Gastroesophageal sphincter (tissue), 4 donors: ENCODE data around the gene HLA-DOA. TPM values are rescaled to one million over a fixed set of nuclear protein-coding genes. Genes with fewer than 3 reads are reported as not detected.

Source experiments
- ATAC-seq: fragments of 150-250 bp; one replicate; pipeline ENCODE4 v1.9.1; 2016; ENCODE audit warnings: mild to moderate bottlenecking, moderate library complexity
- H3K27ac ChIP-seq, 4 donors: fragments of 200-600 bp; sonication (generic) in 3 of 4; 1 replicate in 3 of 4; 2 replicates in 1 of 4; pipeline ENCODE4 v1.5.1; 2016 to 2019
- H3K27me3 ChIP-seq: fragments of 200-600 bp; sonication (generic); one replicate; pipeline ENCODE4 v1.5.1; 2019
- H3K36me3 ChIP-seq, 2 donors: fragments of 200-600 bp; sonication (generic); one replicate each; pipeline ENCODE4 v1.5.1; 2019; ENCODE audit warnings: control low read depth in 1 of 2
- H3K4me1 ChIP-seq, 3 donors: fragments of 200-600 bp; sonication (generic); 1 replicate in 2 of 3; 2 replicates in 1 of 3; pipeline ENCODE4 v1.5.1; 2016 to 2019; ENCODE audit warnings: control low read depth in 2 of 3
- H3K4me3 ChIP-seq, 2 donors: fragments of 200-600 bp; sonication (generic); one replicate each; pipeline ENCODE4 v1.5.1; 2019; ENCODE audit warnings: mild to moderate bottlenecking in 1 of 2, moderate library complexity in 1 of 2
- H3K9me3 ChIP-seq, 3 donors: fragments of 200-600 bp; sonication (generic); one replicate each; pipeline ENCODE4 v1.5.1; 2017 to 2019; ENCODE audit warnings: control low read depth in 2 of 3
- CTCF ChIP-seq, 4 experiments: fragments of 200-600 bp in 2 of 4; fragments of 450-650 bp in 2 of 4; sonication (generic) in 1 of 4; IDR thresholded peaks; one replicate each; pipeline ENCODE4 v1.5.1; 2017 to 2019; ENCODE audit warnings: antibody characterized with exemption in 4 of 4, mild to moderate bottlenecking in 2 of 4, moderate library complexity in 2 of 4
- EP300 ChIP-seq: sonication (generic); formaldehyde crosslinking; IDR thresholded peaks from one replicate; pipeline ENCODE4 v1.6.1; 2017; ENCODE audit warnings: antibody characterized with exemption, mild to moderate bottlenecking
- POLR2A ChIP-seq, 2 donors: fragments of 450-650 bp; IDR thresholded peaks; one replicate each; pipeline ENCODE4 v1.6.1; 2017; ENCODE audit warnings: antibody characterized with exemption in 2 of 2, mild to moderate bottlenecking in 2 of 2, moderate library complexity in 1 of 2
- POLR2AphosphoS5 ChIP-seq: sonication (generic); formaldehyde crosslinking; IDR thresholded peaks from one replicate; pipeline ENCODE4 v1.6.1; 2017; ENCODE audit warnings: antibody characterized with exemption
- WGBS, 2 donors: methylation state at CpG; one replicate each; pipeline ENCODE4 v1.1.5; 2018; ENCODE audit warnings: low coverage in 1 of 2; 5-methylcytosine and 5-hydroxymethylcytosine counted together
- total RNA-seq, 4 donors: library from RNA; depleted of rRNA; stranded (reverse); fragments of >200 nt; gene quantifications; one replicate each; pipeline ENCODE4 v1.1.0, GENCODE V29; 2016

The HLA-DOA gene
- total RNA-seq, 4 donors from 2014 or later, result 1.1 to 4.4 (median 1.8) TPM

DNA sequence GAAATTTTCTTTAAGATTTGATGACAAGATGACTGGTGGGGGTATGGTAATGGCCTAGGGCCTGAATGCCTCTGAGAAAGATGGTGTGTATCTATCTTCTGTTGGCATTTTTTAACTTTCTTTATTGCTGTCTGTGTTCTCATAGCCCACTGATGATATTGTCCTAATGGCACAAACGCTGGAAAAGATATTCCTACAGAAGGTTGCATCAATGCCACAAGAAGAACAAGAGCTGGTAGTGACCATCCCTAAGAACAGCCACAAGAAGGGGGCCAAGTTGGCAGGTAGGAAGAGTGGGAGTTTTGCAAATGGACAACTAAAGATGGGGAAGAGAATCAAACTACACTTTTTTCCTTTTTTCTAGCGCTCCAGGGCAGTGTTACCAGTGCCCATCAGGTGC is 33.5 kb downstream of the HLA-DOA start:
- Histone ChIP-seq H3K36me3 (peaks cover 7 to 80% of the 10 kb centered on the region in 2 donors), H3K9me3 (no peaks in the 10 kb centered on the region), H3K27me3 (no peaks in the 10 kb centered on the region), H3K4me3 (no peak overlapping the region), H3K27ac (no peak overlapping the region), H3K4me1 (peaks cover 0 to 72% (median 16%) of the 10 kb centered on the region in 3 donors)
- ATAC-seq, result no peak
- no peak for TF ChIP-seq POLR2AphosphoS5
- TF ChIP-seq EP300, result no peak
- no peak for TF ChIP-seq CTCF (IDR thresholded peaks at IDR 0.05)
- no peak for TF ChIP-seq POLR2A (IDR thresholded peaks at IDR 0.05)
- 49 to 86% methylated on average over 1 to 2 of the region's 2 CpGs for WGBS, 2 donors

GRCh38 chr6:32974541-32975308 is 34.7 kb downstream of the HLA-DOA start:
- Histone ChIP-seq H3K4me1 (peaks cover 0 to 60% (median 16%) of the 10 kb centered on the region in 3 donors), H3K9me3 (no peaks in the 10 kb centered on the region), H3K36me3 (peaks cover 7 to 68% of the 10 kb centered on the region in 2 donors), H3K27ac (peak overlapping the region in 3 of 4 donors; percentile 25 to 99 (median 98)), H3K4me3 (peak overlapping the region; percentile 91 to 97), H3K27me3 (no peaks in the 10 kb centered on the region)
- 0 to 4% methylated on average over 6 to 7 of the region's 14 CpGs for WGBS, 2 donors
- no peak for TF ChIP-seq CTCF (IDR thresholded peaks at IDR 0.05)
- no peak for TF ChIP-seq POLR2AphosphoS5
- TF ChIP-seq EP300, result no peak
- no peak for TF ChIP-seq POLR2A (IDR thresholded peaks at IDR 0.05)
- no peak for ATAC-seq

GRCh38 chr6:32974016-32974333 is 35.4 kb downstream of the HLA-DOA start:
- Histone ChIP-seq H3K9me3 (no peaks in the 10 kb centered on the region), H3K27ac (peak overlapping the region in 3 of 4 donors; percentile 98 to 100 (median 99)), H3K27me3 (no peaks in the 10 kb centered on the region), H3K4me1 (peaks cover 0 to 53% (median 16%) of the 10 kb centered on the region in 3 donors), H3K4me3 (peak overlapping the region; percentile 91 to 97), H3K36me3 (peaks cover 4 to 61% of the 10 kb centered on the region in 2 donors)
- ATAC-seq, result no peak
- 3 to 4% methylated on average over 3 to 4 of the region's 4 CpGs for WGBS, 2 donors
- TF ChIP-seq CTCF (IDR thresholded peaks at IDR 0.05) (no peak), EP300 (no peak), POLR2AphosphoS5 (no peak), POLR2A (IDR thresholded peaks at IDR 0.05) (no peak)

GRCh38 chr6:32973144-32974015 is 36.0 kb downstream of the HLA-DOA start:
- Histone ChIP-seq H3K36me3 (peaks cover 4 to 55% of the 10 kb centered on the region in 2 donors), H3K27ac (peak overlapping the region in 3 of 4 donors; percentile 98 to 100 (median 99)), H3K4me3 (peak overlapping the region; percentile 91 to 97), H3K9me3 (no peaks in the 10 kb centered on the region), H3K27me3 (no peaks in the 10 kb centered on the region), H3K4me1 (peaks cover 0 to 49% (median 16%) of the 10 kb centered on the region in 3 donors)
- TF ChIP-seq CTCF (IDR thresholded peaks at IDR 0.05) (no peak), POLR2A (IDR thresholded peaks at IDR 0.05) (no peak), POLR2AphosphoS5 (no peak), EP300 (no peak)
- 0% methylated on average over 10 of the region's 23 CpGs for WGBS, 2 donors
- no peak for ATAC-seq
